ENCODE results near the gene HLCS. TPM values are rescaled to one million over a fixed set of nuclear protein-coding genes. Genes with fewer than 3 reads are reported as not detected.

HLCS gene
- total RNA-seq, 1 donor from 2014 or later, result 10.3 TPM

- H3K4me1 ChIP-seq, result no peaks in the 10 kb centered on the region
Measured at GRCh38 chr21:36786186-36786585, 180.3 kb downstream of the HLCS start.

DNA sequence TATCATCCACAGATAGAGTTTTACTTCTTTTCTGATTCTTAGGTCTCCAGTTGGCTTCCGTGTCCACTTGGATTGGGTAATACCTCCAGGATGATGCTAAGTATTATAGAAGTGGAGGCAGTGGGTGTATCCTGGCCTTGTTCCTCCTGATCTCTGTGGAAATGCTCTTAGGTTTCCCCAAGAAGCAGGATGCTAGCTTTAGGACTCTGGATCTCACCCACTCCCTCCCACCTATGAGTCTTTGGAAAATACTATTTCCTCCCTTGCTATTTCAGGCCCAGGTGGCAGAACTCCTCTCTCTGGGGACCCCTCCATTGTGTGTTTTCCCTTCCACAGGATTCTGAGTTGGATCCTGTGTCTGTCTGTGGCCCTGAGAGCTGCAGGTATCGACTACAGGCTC lies 180.9 kb downstream of the HLCS start:
- no peaks in the 10 kb centered on the region for H3K4me1 ChIP-seq

More at GRCh38 chr21:36786186-36786585, 180.3 kb downstream of the HLCS start:
- Histone ChIP-seq H3K27ac (no peak overlapping the region), H3K4me3 (no peak overlapping the region), H3K36me3 (no peaks in the 10 kb centered on the region), H3K27me3 (no peaks in the 10 kb centered on the region), H3K9me3 (no peaks in the 10 kb centered on the region)
- TF ChIP-seq POLR2AphosphoS5 (IDR thresholded peaks at IDR 0.05; ENCODE audit: insufficient read depth in 1 of 2, low read depth in 1 of 2) (no peak), CTCF (IDR thresholded peaks at IDR 0.05) (no peak), POLR2A (IDR thresholded peaks at IDR 0.05) (no peak)
- no peak for DNase-seq (ENCODE audit: extremely low spot score in 2 of 2)
- intact Hi-C loops (cut with DNase I), result no loop called here

GRCh38 chr21:36784947-36785346 lies 181.5 kb downstream of the HLCS start:
- H3K9me3 ChIP-seq, result no peaks in the 10 kb centered on the region

More for the DNA sequence above, 180.9 kb downstream of the HLCS start:
- Histone ChIP-seq H3K36me3 (no peaks in the 10 kb centered on the region), H3K27ac (no peak overlapping the region), H3K27me3 (no peaks in the 10 kb centered on the region), H3K9me3 (no peaks in the 10 kb centered on the region), H3K4me3 (no peak overlapping the region)
- intact Hi-C loops (cut with DNase I), result no loop called here
- DNase-seq (ENCODE audit: extremely low spot score in 2 of 2), result no peak
- no peak for TF ChIP-seq POLR2AphosphoS5 (IDR thresholded peaks at IDR 0.05; ENCODE audit: insufficient read depth in 1 of 2, low read depth in 1 of 2)
- TF ChIP-seq POLR2A (IDR thresholded peaks at IDR 0.05), result no peak
- TF ChIP-seq CTCF (IDR thresholded peaks at IDR 0.05), result no peak

DNA sequence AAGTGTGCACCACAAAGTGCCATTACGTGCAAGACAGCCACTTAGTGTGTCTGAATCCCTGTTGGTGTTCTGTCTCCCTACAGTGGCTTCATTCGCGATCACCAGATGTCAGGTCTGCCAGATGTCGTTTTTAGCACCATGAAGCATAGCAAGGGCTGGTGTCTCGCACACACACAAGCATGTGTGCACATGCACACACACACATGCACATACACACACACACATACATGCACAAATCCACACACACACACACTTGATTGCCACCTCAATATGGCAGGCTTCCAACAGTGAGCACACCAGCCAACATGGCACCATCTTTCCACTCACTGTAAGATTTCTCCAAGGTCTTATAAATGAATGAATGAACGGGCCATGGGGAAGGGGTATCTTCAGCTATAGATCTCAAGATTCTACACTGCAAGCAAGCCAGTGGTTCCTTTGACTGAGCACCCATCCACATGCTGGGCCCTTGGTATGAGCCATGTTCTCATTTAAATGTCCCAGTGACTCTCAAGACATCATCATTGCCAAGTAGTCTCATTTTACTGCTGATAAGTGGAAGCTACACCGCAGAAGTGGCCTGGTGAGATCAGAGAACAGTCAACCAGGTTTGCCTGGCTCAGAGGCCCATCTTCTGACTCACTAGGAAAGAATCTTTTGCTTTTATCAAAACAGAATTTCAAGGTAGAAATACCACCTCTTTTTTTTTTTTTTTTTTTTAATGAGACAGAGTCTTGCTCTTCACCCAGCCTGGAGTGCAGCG lies 182.7 kb downstream of the HLCS start:
- no peak overlapping the region for H3K27ac ChIP-seq
- intact Hi-C loops (cut with DNase I), result no loop called here
- DNase-seq (ENCODE audit: extremely low spot score in 2 of 2), result no peak
- no peaks in the 10 kb centered on the region for H3K9me3 ChIP-seq
- no peaks in the 10 kb centered on the region for H3K4me1 ChIP-seq
- no peaks in the 10 kb centered on the region for H3K27me3 ChIP-seq
- H3K36me3 ChIP-seq, result no peaks in the 10 kb centered on the region
- no peak for TF ChIP-seq POLR2A (IDR thresholded peaks at IDR 0.05)
- no peak for TF ChIP-seq CTCF (IDR thresholded peaks at IDR 0.05)
- TF ChIP-seq POLR2AphosphoS5 (IDR thresholded peaks at IDR 0.05; ENCODE audit: insufficient read depth in 1 of 2, low read depth in 1 of 2), result no peak
- no peak overlapping the region for H3K4me3 ChIP-seq

More at GRCh38 chr21:36784947-36785346, 181.5 kb downstream of the HLCS start:
- no peaks in the 10 kb centered on the region for H3K27me3 ChIP-seq
- intact Hi-C loops (cut with DNase I), result no loop called here
- H3K4me1 ChIP-seq, result no peaks in the 10 kb centered on the region
- no peaks in the 10 kb centered on the region for H3K36me3 ChIP-seq
- TF ChIP-seq CTCF (IDR thresholded peaks at IDR 0.05), result no peak
- TF ChIP-seq POLR2A (IDR thresholded peaks at IDR 0.05), result no peak
- no peak for TF ChIP-seq POLR2AphosphoS5 (IDR thresholded peaks at IDR 0.05; ENCODE audit: insufficient read depth in 1 of 2, low read depth in 1 of 2)
- no peak overlapping the region for H3K27ac ChIP-seq
- DNase-seq (ENCODE audit: extremely low spot score in 2 of 2), result no peak
- H3K4me3 ChIP-seq, result no peak overlapping the region

GRCh38 chr21:36780861-36781260 lies 185.6 kb downstream of the HLCS start:
- H3K27me3 ChIP-seq, result no peaks in the 10 kb centered on the region
- TF ChIP-seq CTCF (IDR thresholded peaks at IDR 0.05), result no peak
- TF ChIP-seq POLR2A (IDR thresholded peaks at IDR 0.05), result no peak
- TF ChIP-seq POLR2AphosphoS5 (IDR thresholded peaks at IDR 0.05; ENCODE audit: insufficient read depth in 1 of 2, low read depth in 1 of 2), result no peak

More at GRCh38 chr21:36780861-36781260, 185.6 kb downstream of the HLCS start:
- no peak overlapping the region for H3K4me3 ChIP-seq
- H3K9me3 ChIP-seq, result no peaks in the 10 kb centered on the region
- DNase-seq (ENCODE audit: extremely low spot score in 2 of 2), result no peak
- no peaks in the 10 kb centered on the region for H3K4me1 ChIP-seq
- H3K27ac ChIP-seq, result no peak overlapping the region
- H3K36me3 ChIP-seq, result no peaks in the 10 kb centered on the region
- intact Hi-C loops (cut with DNase I), result no loop called here
